GM18505 (cell line): ENCODE results near the gene MAGI1.
"Not testable (repeated sequence)": the region's sequence is repeated elsewhere in the genome, so short reads cannot be mapped to it uniquely, and the experiment has no call there.

Experiments
- ATAC-seq: cut with Tn5 transposase; IDR thresholded peaks from one replicate; pipeline ENCODE4 v1.9.1; 2021; ENCODE audit not compliant: unreplicated experiment
- POLR2A ChIP-seq: IDR thresholded peaks from 4 replicates; pipeline ENCODE4 v1.6.1; 2011; ENCODE audit warnings: borderline replicate concordance; ENCODE audit not compliant: insufficient read depth, insufficient read length; ENCODE audit errors: extremely low read depth

Gene MAGI1

DNA sequence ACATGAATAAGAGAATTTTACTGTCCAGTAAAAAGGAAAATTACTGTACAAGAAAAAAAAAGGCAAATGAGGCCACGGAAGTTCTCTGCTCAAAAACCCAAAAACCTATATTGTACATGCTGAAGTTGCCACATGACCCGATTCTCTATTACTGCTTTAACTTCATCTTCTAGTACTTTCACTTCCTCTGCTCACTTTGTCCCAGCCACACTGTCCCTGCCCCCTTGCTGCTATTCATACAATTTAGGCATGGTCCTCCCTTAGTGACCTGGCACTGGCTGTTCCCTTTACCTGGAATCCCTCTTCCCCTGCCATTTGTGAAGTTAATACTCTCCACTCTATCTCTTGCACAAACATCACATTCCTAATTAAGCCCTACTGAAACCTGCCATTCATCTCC lies 457.4 kb downstream of the MAGI1 start:
- ATAC-seq, result no peak
- TF ChIP-seq POLR2A, result no peak

DNA sequence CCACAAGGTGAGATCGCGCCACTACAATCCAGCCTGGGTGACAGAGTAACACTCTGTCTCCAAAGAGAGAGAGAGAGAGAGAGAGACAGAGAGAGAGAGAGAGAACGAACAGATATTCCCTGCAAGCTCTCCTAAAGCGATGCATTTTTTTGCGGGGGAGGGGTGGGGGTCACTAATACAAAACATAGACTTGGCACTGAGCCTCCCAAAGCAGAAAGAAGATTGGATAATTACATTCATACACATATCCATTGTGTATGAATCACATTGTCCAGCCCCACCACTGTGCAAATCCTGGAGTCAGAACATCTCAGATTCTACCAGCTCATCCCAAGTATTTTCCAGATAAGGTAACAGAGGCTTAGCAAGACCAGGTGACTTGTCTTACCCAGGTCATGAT lies 459.9 kb downstream of the MAGI1 start:
- TF ChIP-seq POLR2A, result no peak
- ATAC-seq, result no peak

DNA sequence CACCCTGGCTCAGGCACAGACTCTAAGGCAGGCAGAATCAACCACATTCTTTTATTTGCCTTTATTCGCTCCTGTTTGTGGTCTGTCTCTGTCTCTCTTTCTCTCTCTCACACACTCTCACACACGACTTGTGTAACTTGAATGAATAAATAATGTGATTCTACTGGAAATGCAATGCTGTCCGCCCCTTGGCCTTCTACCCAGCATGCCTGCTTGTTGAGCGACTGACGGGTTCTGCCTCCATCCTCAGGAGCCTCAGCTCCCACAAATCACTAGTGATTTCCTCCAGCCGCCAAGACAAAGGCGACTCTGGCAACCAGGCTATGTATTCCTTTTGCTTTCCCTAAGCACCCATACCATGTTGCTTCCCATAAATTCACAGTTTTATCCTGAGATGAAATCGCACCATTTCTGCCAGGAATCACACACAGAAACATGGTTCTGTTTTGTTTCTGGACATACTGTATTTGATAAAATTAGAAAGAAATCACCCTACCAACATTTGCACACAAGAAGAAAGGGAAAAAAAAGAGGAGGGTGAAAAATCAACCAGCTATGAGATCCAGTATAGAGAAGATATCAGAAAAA lies 460.8 kb downstream of the MAGI1 start:
- no peak for TF ChIP-seq POLR2A
- no peak for ATAC-seq

DNA sequence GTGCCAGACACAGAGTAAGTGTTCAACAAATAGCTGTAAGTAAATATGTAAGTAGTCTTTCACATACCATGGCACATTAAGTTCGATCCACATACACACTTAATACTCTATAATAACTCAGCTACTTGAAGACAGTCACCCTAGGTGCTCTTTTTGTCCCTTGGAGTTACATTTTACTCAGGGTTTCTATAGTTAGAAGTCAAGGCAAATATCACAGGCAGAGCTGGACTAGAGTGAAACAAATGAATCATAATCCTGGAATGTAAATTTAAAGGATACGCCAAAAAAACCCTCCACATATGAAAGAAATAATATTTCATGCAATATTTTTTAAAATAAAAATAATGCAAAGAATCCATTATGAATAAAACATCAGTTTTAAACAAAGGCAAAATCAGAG lies 461.8 kb downstream of the MAGI1 start:
- ATAC-seq, result no peak
- no peak for TF ChIP-seq POLR2A

DNA sequence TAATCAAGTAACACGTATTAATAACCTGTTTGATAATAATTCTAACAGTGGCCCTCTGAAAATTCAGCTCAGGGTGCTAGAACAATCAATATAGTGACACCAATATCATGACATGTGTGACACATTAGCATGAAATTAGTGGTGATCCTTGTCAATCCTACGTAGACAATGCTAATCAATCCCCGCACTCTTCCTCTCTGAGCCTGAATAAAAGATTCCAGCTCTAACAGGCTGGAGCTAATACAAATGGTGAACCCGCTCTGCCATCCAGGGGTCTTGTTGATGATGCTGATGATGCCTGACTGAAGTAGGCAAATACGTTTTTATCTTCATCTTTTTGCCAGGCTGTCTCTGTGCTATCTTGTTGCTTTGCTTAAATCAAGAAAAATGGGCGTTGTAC lies 462.5 kb downstream of the MAGI1 start:
- no peak for ATAC-seq
- no peak for TF ChIP-seq POLR2A

DNA sequence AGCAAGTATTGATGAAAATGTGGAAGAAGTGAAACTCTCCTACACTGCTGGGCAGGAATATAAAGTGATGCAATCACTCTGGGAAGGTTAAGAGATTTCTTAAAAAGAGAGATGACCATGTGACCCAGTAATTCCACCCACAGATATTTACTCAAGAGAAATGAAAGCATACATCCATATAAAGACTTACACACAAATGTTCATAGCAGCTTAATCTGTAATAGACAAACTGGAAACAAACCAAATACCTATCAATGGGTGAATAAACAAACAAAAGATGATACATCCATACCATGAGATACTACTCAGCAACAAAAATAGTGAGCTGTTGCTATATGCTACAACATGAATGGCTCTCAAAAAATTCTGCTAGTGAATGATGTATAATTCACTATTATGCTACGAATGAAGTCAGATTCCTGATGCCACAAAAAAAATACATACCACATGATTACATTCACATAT lies 463.3 kb downstream of the MAGI1 start:
- no peak for ATAC-seq

DNA sequence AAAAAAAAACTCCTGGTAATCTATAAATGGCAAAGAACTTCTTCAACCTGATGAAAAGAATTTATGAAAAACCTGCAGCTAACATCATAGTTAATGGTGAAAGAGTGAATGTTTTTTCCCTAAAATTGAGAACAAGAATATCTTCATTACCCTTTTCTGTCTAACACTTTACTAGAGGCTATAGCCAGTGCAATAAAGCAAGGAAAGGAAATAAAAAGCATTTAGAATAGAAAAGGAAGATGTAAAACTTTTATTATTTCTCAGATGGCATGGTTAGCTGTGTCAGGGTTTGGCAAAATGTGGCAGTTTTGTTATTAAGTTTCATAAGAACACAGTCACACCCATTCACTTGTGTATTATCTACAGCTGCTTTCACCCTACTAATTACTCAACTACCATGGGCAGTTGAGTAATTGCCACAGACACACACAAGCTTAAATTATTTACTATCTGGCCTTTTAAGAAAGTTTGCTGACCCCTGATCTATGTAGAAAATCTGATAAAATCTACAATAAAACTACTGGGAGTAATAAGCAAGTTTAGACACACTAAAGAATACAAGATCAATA lies 465.1 kb downstream of the MAGI1 start:
- TF ChIP-seq POLR2A, result no peak
- ATAC-seq, result no peak

More for the DNA sequence above, 463.3 kb downstream of the MAGI1 start:
- TF ChIP-seq POLR2A, result no peak

DNA sequence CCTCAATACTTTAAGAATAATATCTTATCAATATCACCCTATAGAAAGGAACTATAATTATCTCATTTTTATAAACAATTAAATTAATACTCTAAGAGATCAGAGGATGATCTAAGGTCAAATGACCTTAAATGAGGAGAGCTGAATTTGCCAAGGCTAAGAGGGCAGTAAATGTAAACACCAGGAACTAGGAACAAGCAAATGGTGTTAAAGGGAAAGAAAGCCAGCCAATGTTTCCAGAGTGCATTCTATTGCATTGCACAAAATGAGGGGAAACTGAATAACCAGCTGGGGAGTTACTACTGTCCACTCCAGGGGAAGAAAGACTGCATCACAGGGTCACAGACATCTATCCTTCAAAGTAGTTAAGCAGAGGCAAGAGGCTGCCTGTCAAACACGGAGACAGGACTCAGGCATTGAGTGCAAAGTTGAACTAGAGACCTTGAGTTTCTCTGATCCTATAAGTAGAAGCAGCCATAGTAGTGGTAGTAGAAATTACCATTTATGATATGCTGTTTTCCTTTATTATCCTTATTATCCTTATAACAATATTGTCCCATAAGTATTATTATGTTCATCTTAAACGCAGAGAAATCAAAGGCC lies 466.4 kb downstream of the MAGI1 start:
- no peak for TF ChIP-seq POLR2A
- no peak for ATAC-seq

DNA sequence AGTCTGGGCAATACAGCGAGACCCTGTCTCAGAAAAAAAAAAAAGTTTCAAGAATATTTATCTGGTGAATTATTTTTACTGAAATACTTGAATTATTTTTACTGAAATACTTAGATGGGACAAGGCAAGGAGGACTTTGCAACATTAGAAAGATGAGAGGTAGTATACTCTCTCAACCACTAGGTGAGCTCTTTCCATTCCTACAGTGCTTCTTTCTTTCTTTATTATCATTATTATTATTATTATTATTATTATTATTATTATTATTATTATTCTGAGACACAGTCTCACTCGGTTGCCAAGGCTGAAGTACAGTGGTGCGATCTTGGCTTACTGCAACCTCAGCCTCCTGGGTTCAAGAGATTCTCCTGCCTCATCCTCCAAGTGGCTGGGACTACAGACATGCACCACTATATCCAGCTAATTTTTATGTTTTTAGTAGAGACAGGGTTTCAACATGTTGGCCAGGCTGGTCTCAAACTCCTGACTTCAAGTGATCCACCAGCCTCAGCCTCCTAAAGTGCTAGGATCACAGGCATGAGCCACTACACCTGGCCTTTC lies 468.8 kb downstream of the MAGI1 start:
- no peak for ATAC-seq
- no peak for TF ChIP-seq POLR2A

DNA sequence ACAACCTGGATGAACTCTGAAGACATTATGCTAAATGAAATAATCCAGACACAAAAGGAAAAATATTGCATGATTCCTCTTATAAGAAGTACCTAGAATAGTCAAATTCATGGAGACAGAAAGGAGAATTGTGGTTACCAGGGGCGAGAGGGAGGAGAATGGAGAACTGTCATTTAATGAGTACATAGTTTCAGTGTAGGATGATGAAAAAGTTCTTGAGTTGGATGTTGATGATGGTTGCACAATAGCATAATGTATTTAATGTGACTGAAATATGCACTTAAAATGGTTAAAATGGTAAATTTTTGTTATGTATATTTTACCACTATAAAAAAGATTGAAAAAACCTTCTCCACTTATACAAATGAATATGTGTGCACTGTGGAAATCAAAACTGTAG lies 469.6 kb downstream of the MAGI1 start:
- ATAC-seq, result no peak
- no peak for TF ChIP-seq POLR2A

DNA sequence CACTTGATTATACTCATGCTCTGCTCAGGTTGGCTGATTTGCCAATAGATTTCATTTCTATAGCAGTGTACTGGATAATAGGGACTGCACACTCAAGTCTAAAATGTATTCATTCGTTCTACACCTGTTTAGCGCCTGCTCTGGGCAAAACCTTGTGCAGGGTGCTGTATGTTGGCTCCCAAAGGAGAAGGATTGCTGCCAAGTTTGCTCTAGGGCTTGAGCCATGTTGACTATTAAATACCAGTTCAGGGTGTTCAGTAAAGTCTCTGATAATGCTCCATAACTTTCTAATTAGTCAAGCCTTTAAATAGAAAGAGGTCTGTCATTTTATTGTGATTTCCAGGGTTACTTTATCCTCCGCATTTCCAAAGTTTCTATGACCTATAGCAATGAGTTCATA lies 470.2 kb downstream of the MAGI1 start:
- TF ChIP-seq POLR2A, result no peak
- ATAC-seq, result no peak

DNA sequence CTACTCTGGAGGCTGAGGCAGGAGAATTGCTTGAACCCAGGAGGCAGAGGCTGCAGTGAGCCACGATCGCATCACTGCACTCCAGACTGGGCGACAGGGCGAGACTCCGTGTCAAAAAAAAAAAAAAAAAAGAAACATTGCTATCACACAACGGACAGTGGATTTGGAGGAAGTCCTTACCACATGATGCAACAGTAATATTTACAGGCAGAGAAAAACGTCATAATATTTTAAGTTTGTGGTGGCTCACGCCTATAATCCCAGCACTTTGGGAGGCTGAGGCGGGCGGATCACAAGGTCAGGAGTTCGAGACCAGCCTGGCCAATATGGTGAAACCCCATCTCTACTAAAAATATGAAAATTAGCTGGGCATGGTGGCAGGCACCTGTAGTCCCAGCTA lies 473.0 kb downstream of the MAGI1 start:
- not testable (repeated sequence) for ATAC-seq

DNA sequence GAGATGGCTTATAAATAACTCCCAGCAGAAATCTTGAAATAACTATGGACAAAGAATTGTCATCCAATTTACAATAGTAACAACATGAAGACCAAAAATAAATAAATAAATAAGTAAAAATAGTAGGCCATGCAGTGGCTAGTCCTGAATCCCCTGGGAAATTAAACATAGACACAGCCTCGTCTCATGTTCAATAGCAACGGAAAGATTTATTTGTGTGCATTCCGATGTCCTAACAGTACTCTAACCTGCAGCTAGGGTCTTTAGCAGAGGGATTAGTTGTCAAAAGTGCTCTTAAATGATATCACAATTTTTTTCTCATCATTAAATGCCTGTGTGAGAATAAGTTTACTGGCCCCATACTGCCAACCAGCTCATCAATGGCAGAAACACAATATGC lies 474.2 kb downstream of the MAGI1 start:
- no peak for ATAC-seq
- no peak for TF ChIP-seq POLR2A

DNA sequence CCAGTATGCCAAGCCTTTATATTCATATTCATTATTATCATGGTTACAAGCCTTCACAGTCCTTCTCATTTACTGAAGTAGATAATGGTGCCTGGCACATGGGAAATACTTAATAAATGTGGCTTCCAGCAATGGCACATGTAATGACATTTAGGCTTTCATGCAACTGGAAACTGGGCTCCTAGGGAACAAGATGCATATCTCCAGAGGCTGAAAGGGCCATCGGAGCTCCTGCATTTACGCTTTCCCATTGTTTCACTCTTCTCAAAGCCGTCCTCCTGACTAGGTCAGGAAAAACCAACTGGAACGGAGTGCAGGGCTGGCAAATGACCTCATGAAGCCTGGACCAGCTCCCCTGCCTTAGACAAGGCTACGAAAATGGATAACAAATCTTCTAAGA lies 474.9 kb downstream of the MAGI1 start:
- ATAC-seq, result no peak
- no peak for TF ChIP-seq POLR2A
